HepG2 (cell line): ENCODE measurements around the gene CASD1.

Experiments
- TRAFD1 ChIP-seq: sonication (generic); formaldehyde crosslinking; IDR thresholded peaks from 2 replicates; pipeline ENCODE4 v1.5.1; 2020; ENCODE audit warnings: missing genetic modification reagents, mild to moderate bottlenecking, borderline replicate concordance
- ZNF674 ChIP-seq: sonication (generic); formaldehyde crosslinking; IDR thresholded peaks from 2 replicates; pipeline ENCODE4 v1.5.0; 2020; ENCODE audit warnings: low read depth, mild to moderate bottlenecking, missing genetic modification reagents
- ZSCAN20 ChIP-seq: sonication (generic); formaldehyde crosslinking; IDR thresholded peaks from 2 replicates; pipeline ENCODE4 v1.4.0; 2020; ENCODE audit warnings: missing genetic modification reagents, mild to moderate bottlenecking, borderline replicate concordance

GRCh38 chr7:94509264-94509886, at the start of gene CASD1:
- TF ChIP-seq ZSCAN20 (CRISPR knock-in tag), result no peak
- TF ChIP-seq TRAFD1 (CRISPR knock-in tag), result no peak
- TF ChIP-seq ZNF674 (CRISPR knock-in tag), result no peak
